Gastroesophageal sphincter (tissue), 4 donors: Measurements from ENCODE around the gene SPINK2. TPM values are rescaled to one million over a fixed set of nuclear protein-coding genes. Genes with fewer than 3 reads are reported as not detected.

ENCODE experiments used
- ATAC-seq: fragments of 150-250 bp; one replicate; pipeline ENCODE4 v1.9.1; 2016; ENCODE audit warnings: mild to moderate bottlenecking, moderate library complexity
- H3K27ac ChIP-seq, 4 donors: fragments of 200-600 bp; sonication (generic) in 3 of 4; 1 replicate in 3 of 4; 2 replicates in 1 of 4; pipeline ENCODE4 v1.5.1; 2016 to 2019
- H3K27me3 ChIP-seq: fragments of 200-600 bp; sonication (generic); one replicate; pipeline ENCODE4 v1.5.1; 2019
- H3K36me3 ChIP-seq, 2 donors: fragments of 200-600 bp; sonication (generic); one replicate each; pipeline ENCODE4 v1.5.1; 2019; ENCODE audit warnings: control low read depth in 1 of 2
- H3K4me1 ChIP-seq, 3 donors: fragments of 200-600 bp; sonication (generic); 1 replicate in 2 of 3; 2 replicates in 1 of 3; pipeline ENCODE4 v1.5.1; 2016 to 2019; ENCODE audit warnings: control low read depth in 2 of 3
- H3K4me3 ChIP-seq, 2 donors: fragments of 200-600 bp; sonication (generic); one replicate each; pipeline ENCODE4 v1.5.1; 2019; ENCODE audit warnings: mild to moderate bottlenecking in 1 of 2, moderate library complexity in 1 of 2
- H3K9me3 ChIP-seq, 3 donors: fragments of 200-600 bp; sonication (generic); one replicate each; pipeline ENCODE4 v1.5.1; 2017 to 2019; ENCODE audit warnings: control low read depth in 2 of 3
- EP300 ChIP-seq: sonication (generic); formaldehyde crosslinking; IDR thresholded peaks from one replicate; pipeline ENCODE4 v1.6.1; 2017; ENCODE audit warnings: antibody characterized with exemption, mild to moderate bottlenecking
- POLR2A ChIP-seq, 2 donors: fragments of 450-650 bp; IDR thresholded peaks; one replicate each; pipeline ENCODE4 v1.6.1; 2017; ENCODE audit warnings: antibody characterized with exemption in 2 of 2, mild to moderate bottlenecking in 2 of 2, moderate library complexity in 1 of 2
- POLR2AphosphoS5 ChIP-seq: sonication (generic); formaldehyde crosslinking; IDR thresholded peaks from one replicate; pipeline ENCODE4 v1.6.1; 2017; ENCODE audit warnings: antibody characterized with exemption
- WGBS, 2 donors: methylation state at CpG; one replicate each; pipeline ENCODE4 v1.1.5; 2018; ENCODE audit warnings: low coverage in 1 of 2; 5-methylcytosine and 5-hydroxymethylcytosine counted together
- total RNA-seq, 4 donors: library from RNA; depleted of rRNA; stranded (reverse); fragments of >200 nt; gene quantifications; one replicate each; pipeline ENCODE4 v1.1.0, GENCODE V29; 2016
- TF ChIP-seq, protein P1 (sequence below), 4 experiments: fragments of 200-600 bp in 2 of 4; fragments of 450-650 bp in 2 of 4; sonication (generic) in 1 of 4; IDR thresholded peaks; one replicate each; pipeline ENCODE4 v1.5.1; 2017 to 2019; ENCODE audit warnings: antibody characterized with exemption in 4 of 4, mild to moderate bottlenecking in 2 of 4, moderate library complexity in 2 of 4

SPINK2 gene
- total RNA-seq, 4 donors from 2014 or later = not detected

DNA sequence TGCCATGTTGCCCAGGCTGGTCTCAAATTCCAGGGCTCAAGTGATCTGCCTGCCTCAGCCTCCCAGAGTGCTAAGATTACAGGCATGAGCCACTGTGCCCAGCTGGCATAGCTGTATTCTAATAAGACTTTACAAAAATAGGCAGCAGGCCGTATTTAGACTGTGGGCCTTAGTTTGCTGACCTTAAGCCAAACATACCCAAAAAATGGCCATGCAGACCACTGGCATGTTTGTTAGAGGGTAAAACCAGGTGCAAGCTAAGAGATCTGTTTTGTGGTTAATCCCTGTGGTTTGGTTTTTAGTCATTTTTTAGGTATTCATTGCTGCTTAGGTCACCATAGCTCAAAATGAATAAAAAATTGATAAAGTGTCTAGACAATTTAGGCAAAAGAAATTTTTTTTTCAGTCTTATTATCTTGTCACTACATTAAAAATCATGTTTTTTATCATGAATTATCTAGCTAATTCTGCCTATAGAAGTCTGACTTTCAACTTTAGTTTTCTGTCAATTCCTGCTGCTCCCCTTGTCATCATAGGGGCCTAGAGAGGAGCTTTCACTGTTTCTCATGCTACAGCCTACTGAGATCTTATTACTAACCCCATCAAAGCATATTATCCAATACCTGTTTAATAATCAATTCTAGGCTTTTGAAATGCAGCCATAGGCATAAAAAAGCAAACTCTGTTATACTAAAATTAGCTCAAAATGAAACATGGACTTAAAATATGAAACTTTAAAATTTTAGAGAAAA, 7.5 kb upstream of the SPINK2 start:
- Histone ChIP-seq H3K9me3 (no peaks in the 10 kb centered on the region), H3K36me3 (no peaks in the 10 kb centered on the region), H3K27ac (no peak overlapping the region), H3K4me1 (no peaks in the 10 kb centered on the region), H3K27me3 (peaks cover 4% of the 10 kb centered on the region), H3K4me3 (no peak overlapping the region)
- TF ChIP-seq, protein P1, sequence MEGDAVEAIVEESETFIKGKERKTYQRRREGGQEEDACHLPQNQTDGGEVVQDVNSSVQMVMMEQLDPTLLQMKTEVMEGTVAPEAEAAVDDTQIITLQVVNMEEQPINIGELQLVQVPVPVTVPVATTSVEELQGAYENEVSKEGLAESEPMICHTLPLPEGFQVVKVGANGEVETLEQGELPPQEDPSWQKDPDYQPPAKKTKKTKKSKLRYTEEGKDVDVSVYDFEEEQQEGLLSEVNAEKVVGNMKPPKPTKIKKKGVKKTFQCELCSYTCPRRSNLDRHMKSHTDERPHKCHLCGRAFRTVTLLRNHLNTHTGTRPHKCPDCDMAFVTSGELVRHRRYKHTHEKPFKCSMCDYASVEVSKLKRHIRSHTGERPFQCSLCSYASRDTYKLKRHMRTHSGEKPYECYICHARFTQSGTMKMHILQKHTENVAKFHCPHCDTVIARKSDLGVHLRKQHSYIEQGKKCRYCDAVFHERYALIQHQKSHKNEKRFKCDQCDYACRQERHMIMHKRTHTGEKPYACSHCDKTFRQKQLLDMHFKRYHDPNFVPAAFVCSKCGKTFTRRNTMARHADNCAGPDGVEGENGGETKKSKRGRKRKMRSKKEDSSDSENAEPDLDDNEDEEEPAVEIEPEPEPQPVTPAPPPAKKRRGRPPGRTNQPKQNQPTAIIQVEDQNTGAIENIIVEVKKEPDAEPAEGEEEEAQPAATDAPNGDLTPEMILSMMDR (IDR thresholded peaks at IDR 0.05) = no peak
- TF ChIP-seq POLR2AphosphoS5 (no peak), EP300 (no peak), POLR2A (IDR thresholded peaks at IDR 0.05) (no peak)
- ATAC-seq = no peak
- 60% methylated on average over 1 of the region's 1 CpG; no CpG with 5 or more reads in 1 of the 2 donors for WGBS, 2 donors

DNA sequence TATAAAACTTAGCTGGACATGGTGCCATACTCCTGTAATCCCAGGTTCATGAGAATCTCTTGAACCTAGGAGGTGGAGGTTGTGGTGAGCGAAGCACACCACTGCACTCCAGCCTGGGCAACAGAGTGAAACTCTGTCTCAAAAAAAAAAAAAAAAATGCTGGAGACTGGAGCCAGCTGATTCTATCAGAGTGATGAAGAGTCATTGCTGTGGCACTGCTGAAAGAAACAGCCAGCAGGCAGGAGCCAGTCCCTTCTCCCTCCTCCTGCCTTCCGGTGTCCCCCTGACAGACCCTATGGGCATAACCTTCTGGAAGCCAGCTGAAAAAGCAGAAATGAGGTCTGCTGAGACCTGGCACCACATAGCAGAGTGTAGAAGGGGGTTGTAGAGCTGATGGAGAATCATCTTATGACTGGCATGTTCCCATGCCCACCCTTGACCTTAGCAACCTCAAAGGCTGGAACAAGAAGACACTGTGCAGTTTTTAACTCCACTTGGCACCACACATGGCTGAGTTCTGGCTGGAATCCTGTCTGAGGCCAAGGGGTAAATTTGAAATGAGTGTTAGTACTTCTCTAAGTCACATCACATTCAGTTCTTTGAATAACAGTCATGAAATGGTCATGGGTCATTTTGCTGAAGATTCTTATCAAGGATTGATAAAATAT, 2.6 kb upstream of the SPINK2 start:
- WGBS, 2 donors = 60 to 100% methylated on average over 1 of the region's 2 CpGs
- Histone ChIP-seq H3K27ac (no peak overlapping the region), H3K4me1 (peaks cover 0 to 9% (median 5%) of the 10 kb centered on the region in 3 donors), H3K9me3 (no peaks in the 10 kb centered on the region), H3K27me3 (peaks cover 46% of the 10 kb centered on the region), H3K36me3 (no peaks in the 10 kb centered on the region), H3K4me3 (no peak overlapping the region)
- no peak for ATAC-seq
- no peak for TF ChIP-seq POLR2AphosphoS5
- no peak for TF ChIP-seq POLR2A (IDR thresholded peaks at IDR 0.05)
- TF ChIP-seq EP300 = no peak
- TF ChIP-seq, protein P1 (IDR thresholded peaks at IDR 0.05) = no peak

DNA sequence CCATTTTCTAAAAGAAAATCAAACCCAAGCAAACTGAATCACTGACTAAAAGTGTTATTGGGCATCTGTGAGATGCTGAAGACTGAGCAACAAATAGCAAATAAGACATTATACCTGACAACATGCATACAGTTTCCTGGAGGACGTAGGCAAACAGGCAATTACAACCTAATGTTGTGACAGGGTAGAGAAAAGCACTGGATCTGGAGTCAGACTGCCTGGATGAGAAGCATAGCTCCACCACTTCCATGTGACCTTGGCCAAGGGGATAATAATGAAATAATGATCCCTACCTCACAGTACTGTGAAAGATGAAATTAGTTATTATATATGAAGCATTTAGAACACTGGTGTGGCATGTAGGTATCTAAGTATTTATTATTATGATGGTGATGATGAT, 2.7 kb downstream of the SPINK2 start:
- no peaks in the 10 kb centered on the region for H3K9me3 ChIP-seq
- H3K4me3 ChIP-seq = no peak overlapping the region
- H3K27me3 ChIP-seq = peaks cover 47% of the 10 kb centered on the region
- no peak overlapping the region for H3K27ac ChIP-seq
- peaks cover 0 to 9% (median 5%) of the 10 kb centered on the region in 3 donors for H3K4me1 ChIP-seq
- ATAC-seq = no peak
- TF ChIP-seq, protein P1 (IDR thresholded peaks at IDR 0.05) = no peak
- no peak for TF ChIP-seq POLR2A (IDR thresholded peaks at IDR 0.05)
- TF ChIP-seq EP300 = no peak
- TF ChIP-seq POLR2AphosphoS5 = no peak
- no peaks in the 10 kb centered on the region for H3K36me3 ChIP-seq
- WGBS, 2 donors = 43 to 64% methylated on average over 1 of the region's 1 CpG

DNA sequence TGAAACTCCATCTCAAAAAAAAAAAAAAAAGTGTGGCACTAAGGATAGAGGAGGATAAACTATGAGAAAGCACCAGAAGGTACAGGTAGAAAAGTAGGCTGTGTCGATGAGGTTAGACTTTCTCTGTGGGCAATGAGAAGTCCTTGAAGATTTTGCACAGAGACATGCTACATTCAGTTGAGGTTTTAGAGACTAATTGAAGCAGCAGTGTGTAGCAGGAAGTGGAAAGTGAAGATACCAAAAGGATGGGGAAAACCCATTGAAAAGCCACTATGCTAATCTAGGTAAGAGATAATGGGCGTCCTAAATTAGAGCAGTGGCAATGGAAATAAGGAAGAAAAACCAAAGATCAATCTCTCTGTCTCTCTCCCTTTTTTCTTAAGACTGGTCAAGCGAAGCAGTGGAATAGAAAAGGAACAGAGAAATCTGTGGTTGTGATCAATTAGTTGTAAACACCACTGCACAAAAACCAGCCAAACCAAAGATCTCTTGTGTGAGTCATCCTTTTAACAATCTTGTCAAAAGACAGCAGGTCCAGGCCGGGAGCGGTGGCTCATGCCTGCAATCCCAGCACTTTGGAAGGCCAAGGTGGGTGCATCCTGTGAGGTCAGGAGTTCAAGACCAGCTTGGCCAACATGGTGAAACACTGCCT, 3.5 kb downstream of the SPINK2 start:
- no peaks in the 10 kb centered on the region for H3K9me3 ChIP-seq
- peaks cover 0 to 9% (median 5%) of the 10 kb centered on the region in 3 donors for H3K4me1 ChIP-seq
- ATAC-seq = no peak
- H3K36me3 ChIP-seq = no peaks in the 10 kb centered on the region
- H3K27ac ChIP-seq = no peak overlapping the region
- H3K4me3 ChIP-seq = no peak overlapping the region
- WGBS, 2 donors = 75 to 89% methylated on average over 3 to 5 of the region's 5 CpGs
- TF ChIP-seq, protein P1 (IDR thresholded peaks at IDR 0.05) = no peak
- TF ChIP-seq EP300 = no peak
- no peak for TF ChIP-seq POLR2AphosphoS5
- no peak for TF ChIP-seq POLR2A (IDR thresholded peaks at IDR 0.05)
- peaks cover 40% of the 10 kb centered on the region for H3K27me3 ChIP-seq
